Astrocyte (in vitro differentiated cells and primary cell): ENCODE measurements around the gene DCST1. TPM values are rescaled to one million over a fixed set of nuclear protein-coding genes. Genes with fewer than 3 reads are reported as not detected.

Experiments used
- DNase-seq: peaks from one replicate; pipeline ENCODE4 v3.0.0-alpha.2; 2010; ENCODE audit warnings: low read depth
- FAIRE-seq: peaks from 2 replicates; lab custom pipeline; 2011; peaks lifted over from hg19 to GRCh38; lab: Jason Lieb, UNC
- H2AFZ ChIP-seq: 2 replicates; pipeline ENCODE4 v1.6.0; 2012; ENCODE audit warnings: low read depth, low read length, inconsistent platforms
- H3K27ac ChIP-seq: 2 replicates; pipeline ENCODE4 v1.5.1; 2011; ENCODE audit warnings: low read depth, low read length, inconsistent platforms
- H3K27me3 ChIP-seq: 2 replicates; pipeline ENCODE4 v1.6.0; 2011; ENCODE audit warnings: low read length, inconsistent platforms; ENCODE audit not compliant: insufficient read depth
- H3K36me3 ChIP-seq: 2 replicates; pipeline ENCODE4 v1.5.1; 2011; ENCODE audit warnings: low read length, inconsistent platforms; ENCODE audit not compliant: insufficient read depth
- H3K4me1 ChIP-seq: 2 replicates; pipeline ENCODE4 v1.5.1; 2011; ENCODE audit warnings: low read length, inconsistent platforms; ENCODE audit not compliant: insufficient read depth
- H3K4me2 ChIP-seq: 2 replicates; pipeline ENCODE4 v1.6.0; 2012; ENCODE audit warnings: low read length, inconsistent platforms
- H3K4me3 ChIP-seq: 2 replicates; pipeline ENCODE4 v1.5.1; 2011; ENCODE audit warnings: low read depth, mild to moderate bottlenecking, low read length, inconsistent platforms; ENCODE audit not compliant: insufficient read depth
- H3K79me2 ChIP-seq: 2 replicates; pipeline ENCODE4 v1.6.0; 2012; ENCODE audit warnings: mild to moderate bottlenecking, low read length, inconsistent platforms; ENCODE audit not compliant: insufficient read depth
- H3K9ac ChIP-seq: 2 replicates; pipeline ENCODE4 v1.6.0; 2012; ENCODE audit warnings: mild to moderate bottlenecking, low read length, inconsistent platforms
- H3K9me3 ChIP-seq: 2 replicates; pipeline ENCODE4 v1.5.1; 2012; ENCODE audit warnings: low read depth, mild to moderate bottlenecking, low read length, inconsistent platforms; ENCODE audit not compliant: insufficient read depth
- H4K20me1 ChIP-seq: 2 replicates; pipeline ENCODE4 v1.6.0; 2012; ENCODE audit warnings: low read length, inconsistent platforms; ENCODE audit not compliant: insufficient read depth
- H3K27ac Mint-ChIP-seq: one replicate; pipeline ENCODE4 v1.8.0; 2021; ENCODE audit warnings: mild to moderate bottlenecking, mixed read lengths; ENCODE audit not compliant: unreplicated experiment
- H3K27me3 Mint-ChIP-seq: one replicate; pipeline ENCODE4 v1.8.0; 2021; ENCODE audit warnings: low read depth, mixed read lengths; ENCODE audit not compliant: unreplicated experiment
- H3K36me3 Mint-ChIP-seq: one replicate; pipeline ENCODE4 v1.8.0; 2021; ENCODE audit warnings: low read depth, mixed read lengths; ENCODE audit not compliant: unreplicated experiment
- H3K4me1 Mint-ChIP-seq: one replicate; pipeline ENCODE4 v1.8.0; 2021; ENCODE audit warnings: low read depth, mixed read lengths; ENCODE audit not compliant: unreplicated experiment
- H3K4me3 Mint-ChIP-seq: one replicate; pipeline ENCODE4 v1.8.0; 2021; ENCODE audit warnings: mild to moderate bottlenecking, moderate library complexity, mixed read lengths; ENCODE audit not compliant: unreplicated experiment
- H3K9me3 Mint-ChIP-seq: one replicate; pipeline ENCODE4 v1.8.0; 2021; ENCODE audit warnings: mild to moderate bottlenecking, mixed read lengths; ENCODE audit not compliant: unreplicated experiment
- EZH2 ChIP-seq: IDR thresholded peaks from 2 replicates; pipeline ENCODE4 v1.6.1; 2012; ENCODE audit warnings: mild to moderate bottlenecking, low read length, inconsistent platforms; ENCODE audit not compliant: insufficient read depth
- total RNA-seq: library from RNA; stranded (reverse); gene quantifications from 2 replicates; pipeline ENCODE4 v1.2.1, GENCODE V29; 2021
- TF ChIP-seq, protein P1 (sequence below): IDR thresholded peaks from 2 replicates; pipeline ENCODE4 v1.5.1; 2011; ENCODE audit warnings: low read depth, mild to moderate bottlenecking, inconsistent platforms, low read length, moderate library complexity; ENCODE audit not compliant: insufficient read depth

The DCST1 gene
- total RNA-seq, 1 donor from 2014 or later, result not detected

DNA sequence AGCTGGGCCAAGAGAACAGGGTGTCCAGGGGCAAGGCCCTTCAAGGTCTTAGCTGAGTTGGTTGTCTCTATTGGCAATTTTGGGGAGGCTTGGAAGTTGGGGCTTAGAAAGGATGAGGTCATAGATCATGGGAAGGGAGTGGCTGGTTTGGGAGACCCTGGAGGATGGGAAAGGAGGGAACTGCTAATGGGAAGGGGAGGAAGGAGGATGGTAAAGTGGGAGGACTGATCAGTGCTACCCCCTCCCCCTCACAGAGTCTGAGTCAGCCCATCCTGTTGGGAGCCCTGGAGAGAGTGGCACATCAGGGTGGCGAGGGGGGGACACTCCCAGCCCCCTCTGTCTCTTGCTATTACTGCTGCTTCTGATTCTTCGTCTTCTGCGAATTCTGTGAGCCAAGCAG lies 35.0 kb downstream of the DCST1 start:
- Mint-ChIP-seq H3K4me1 (peaks cover 10% of the 10 kb centered on the region), H3K4me3 (peak overlapping the region; percentile 64), H3K27ac (no peak overlapping the region), H3K27me3 (peaks cover 17% of the 10 kb centered on the region), H3K9me3 (no peaks in the 10 kb centered on the region), H3K36me3 (peaks cover 9% of the 10 kb centered on the region)
- H3K79me2 ChIP-seq, result peaks cover 18% of the 10 kb centered on the region
- H3K27ac ChIP-seq, result no peak overlapping the region
- DNase-seq (no peak), FAIRE-seq (no peak)
- H3K4me2 ChIP-seq, result no peak overlapping the region
- no peak overlapping the region for H3K4me3 ChIP-seq
- H4K20me1 ChIP-seq, result peaks cover 39% of the 10 kb centered on the region
- no peaks in the 10 kb centered on the region for H3K9me3 ChIP-seq
- H3K4me1 ChIP-seq, result peaks cover 18% of the 10 kb centered on the region
- no peak overlapping the region for H3K9ac ChIP-seq
- H3K36me3 ChIP-seq, result peaks cover 4% of the 10 kb centered on the region
- no peak overlapping the region for H2AFZ ChIP-seq
- TF ChIP-seq, protein P1, sequence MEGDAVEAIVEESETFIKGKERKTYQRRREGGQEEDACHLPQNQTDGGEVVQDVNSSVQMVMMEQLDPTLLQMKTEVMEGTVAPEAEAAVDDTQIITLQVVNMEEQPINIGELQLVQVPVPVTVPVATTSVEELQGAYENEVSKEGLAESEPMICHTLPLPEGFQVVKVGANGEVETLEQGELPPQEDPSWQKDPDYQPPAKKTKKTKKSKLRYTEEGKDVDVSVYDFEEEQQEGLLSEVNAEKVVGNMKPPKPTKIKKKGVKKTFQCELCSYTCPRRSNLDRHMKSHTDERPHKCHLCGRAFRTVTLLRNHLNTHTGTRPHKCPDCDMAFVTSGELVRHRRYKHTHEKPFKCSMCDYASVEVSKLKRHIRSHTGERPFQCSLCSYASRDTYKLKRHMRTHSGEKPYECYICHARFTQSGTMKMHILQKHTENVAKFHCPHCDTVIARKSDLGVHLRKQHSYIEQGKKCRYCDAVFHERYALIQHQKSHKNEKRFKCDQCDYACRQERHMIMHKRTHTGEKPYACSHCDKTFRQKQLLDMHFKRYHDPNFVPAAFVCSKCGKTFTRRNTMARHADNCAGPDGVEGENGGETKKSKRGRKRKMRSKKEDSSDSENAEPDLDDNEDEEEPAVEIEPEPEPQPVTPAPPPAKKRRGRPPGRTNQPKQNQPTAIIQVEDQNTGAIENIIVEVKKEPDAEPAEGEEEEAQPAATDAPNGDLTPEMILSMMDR, result no peak
- TF ChIP-seq EZH2, result no peak
- H3K27me3 ChIP-seq, result peaks cover 12% of the 10 kb centered on the region

- H3K4me3 Mint-ChIP-seq, result no peak overlapping the region
- TF ChIP-seq, protein P1, result no peak
- no peak for TF ChIP-seq EZH2
- Histone ChIP-seq H3K79me2 (peaks cover 12% of the 10 kb centered on the region), H3K36me3 (peaks cover 4% of the 10 kb centered on the region), H3K27me3 (peaks cover 14% of the 10 kb centered on the region), H3K9ac (no peak overlapping the region), H3K9me3 (no peaks in the 10 kb centered on the region), H3K4me2 (no peak overlapping the region), H3K4me3 (no peak overlapping the region), H4K20me1 (peaks cover 33% of the 10 kb centered on the region), H3K27ac (no peak overlapping the region), H3K4me1 (peaks cover 13% of the 10 kb centered on the region), H2AFZ (no peak overlapping the region)
- peaks cover 10% of the 10 kb centered on the region for H3K4me1 Mint-ChIP-seq
- H3K36me3 Mint-ChIP-seq, result peaks cover 9% of the 10 kb centered on the region
- H3K27me3 Mint-ChIP-seq, result peaks cover 21% of the 10 kb centered on the region
- H3K27ac Mint-ChIP-seq, result no peak overlapping the region
- no peaks in the 10 kb centered on the region for H3K9me3 Mint-ChIP-seq
- DNase-seq (no peak), FAIRE-seq (no peak)
Observed at GRCh38 chr1:155069551-155070157, 36.0 kb downstream of the DCST1 start.

DNA sequence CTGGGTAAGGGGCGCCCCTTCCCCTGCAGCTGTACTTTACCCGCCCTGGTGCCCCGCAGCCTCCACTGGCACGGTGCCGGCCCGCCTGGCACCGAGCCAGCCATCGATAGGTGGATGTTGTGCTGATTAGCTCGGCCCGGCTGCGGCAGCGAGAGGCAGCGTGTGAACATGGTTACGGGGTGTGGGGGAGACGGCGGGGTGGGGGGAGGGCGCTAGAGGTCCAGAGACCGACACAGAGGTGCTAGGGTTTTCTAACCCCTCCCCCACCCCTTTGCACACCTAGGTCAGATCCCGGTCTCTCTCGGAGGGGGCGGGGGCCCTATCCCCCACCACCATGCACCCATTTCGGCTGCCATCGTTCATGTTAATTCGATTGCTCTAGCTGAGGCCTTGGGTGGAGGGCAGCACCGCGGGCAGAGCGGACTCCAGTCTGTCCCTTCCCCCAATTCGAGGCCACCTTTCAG lies 36.6 kb downstream of the DCST1 start:
- peaks cover 24% of the 10 kb centered on the region for H3K27me3 Mint-ChIP-seq
- Histone ChIP-seq H3K27ac (no peak overlapping the region), H3K36me3 (peaks cover 4% of the 10 kb centered on the region), H3K4me3 (peak overlapping the region; percentile 50), H3K4me2 (peak overlapping the region; percentile 85), H3K79me2 (peaks cover 7% of the 10 kb centered on the region), H3K4me1 (peaks cover 7% of the 10 kb centered on the region), H3K27me3 (peaks cover 19% of the 10 kb centered on the region), H3K9ac (no peak overlapping the region), H2AFZ (no peak overlapping the region), H3K9me3 (no peaks in the 10 kb centered on the region), H4K20me1 (peaks cover 28% of the 10 kb centered on the region)
- H3K4me3 Mint-ChIP-seq, result no peak overlapping the region
- H3K27ac Mint-ChIP-seq, result no peak overlapping the region
- DNase-seq (no peak), FAIRE-seq (no peak)
- peaks cover 10% of the 10 kb centered on the region for H3K4me1 Mint-ChIP-seq
- TF ChIP-seq EZH2, result no peak
- no peaks in the 10 kb centered on the region for H3K9me3 Mint-ChIP-seq
- H3K36me3 Mint-ChIP-seq, result peaks cover 7% of the 10 kb centered on the region
